Measurements from ENCODE around the gene SNX22.
A peak's percentile ranks its signal among the peaks of the same experiment; 100 is the strongest.

Gene SNX22

GRCh38 chr15:64156652-64157331 is 5.3 kb downstream of the SNX22 start:
- DNase-seq, result no peak

DNA sequence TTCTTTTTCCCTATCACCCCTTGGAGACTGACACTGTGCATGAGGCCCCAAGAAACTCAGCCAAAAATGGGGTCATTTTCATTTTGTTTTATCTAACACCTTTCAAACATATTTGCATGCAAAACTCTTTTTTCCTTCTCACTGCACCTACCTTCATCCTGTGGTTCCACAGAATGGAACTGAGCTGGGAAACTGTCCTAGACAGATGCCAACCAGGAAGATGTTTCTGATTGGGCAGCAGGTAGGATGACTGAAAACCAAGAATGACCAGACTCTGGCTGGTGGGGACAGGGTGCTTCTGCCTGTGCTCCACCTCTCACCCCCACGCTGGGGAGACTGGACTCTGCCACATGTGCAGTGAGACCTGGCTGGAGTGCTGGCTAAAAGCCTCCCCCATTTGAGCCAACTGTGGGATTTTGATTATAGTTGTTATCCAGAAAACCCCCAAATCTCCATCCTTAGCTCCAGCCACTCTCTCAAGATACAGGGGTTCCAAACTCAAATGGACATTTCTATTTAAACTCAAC is 6.1 kb downstream of the SNX22 start:
- DNase-seq, result no peak

DNA sequence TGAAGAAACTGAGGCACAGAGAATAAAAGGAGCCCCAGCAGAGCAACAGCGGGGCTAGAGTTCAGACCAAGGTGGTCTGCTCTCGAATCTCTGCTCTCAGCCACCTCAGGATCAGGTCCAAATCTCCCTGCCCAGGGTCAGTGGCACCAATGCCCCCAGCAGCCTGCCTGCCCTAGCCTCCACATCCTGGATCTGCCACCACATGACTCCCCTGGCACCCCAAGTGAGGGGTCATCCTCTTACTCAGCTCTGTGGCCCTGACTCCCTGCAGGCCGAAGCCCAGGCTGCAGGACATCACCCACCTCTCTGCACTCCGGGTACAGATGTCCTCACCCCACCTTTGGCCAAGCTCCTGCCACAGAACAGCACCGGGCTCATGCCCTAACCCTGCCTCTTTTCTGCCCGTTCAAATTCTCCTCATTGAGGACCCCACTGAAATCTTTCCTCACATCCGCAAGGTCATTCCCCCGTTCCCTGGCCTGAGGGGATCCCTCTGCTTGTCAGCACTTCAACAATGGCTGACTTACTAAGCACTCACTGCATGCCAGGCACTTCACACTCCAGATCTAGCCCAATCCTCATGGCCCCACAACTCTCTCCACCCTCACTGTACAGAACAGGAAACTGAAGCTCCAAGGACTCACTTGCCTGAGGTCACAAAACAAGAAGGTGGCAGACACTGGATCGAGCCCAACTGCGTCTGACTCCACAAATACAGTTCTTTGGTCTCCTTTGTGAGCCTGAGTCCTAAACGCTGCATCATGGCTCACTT is 7.0 kb downstream of the SNX22 start:
- DNase-seq, result no peak

DNA sequence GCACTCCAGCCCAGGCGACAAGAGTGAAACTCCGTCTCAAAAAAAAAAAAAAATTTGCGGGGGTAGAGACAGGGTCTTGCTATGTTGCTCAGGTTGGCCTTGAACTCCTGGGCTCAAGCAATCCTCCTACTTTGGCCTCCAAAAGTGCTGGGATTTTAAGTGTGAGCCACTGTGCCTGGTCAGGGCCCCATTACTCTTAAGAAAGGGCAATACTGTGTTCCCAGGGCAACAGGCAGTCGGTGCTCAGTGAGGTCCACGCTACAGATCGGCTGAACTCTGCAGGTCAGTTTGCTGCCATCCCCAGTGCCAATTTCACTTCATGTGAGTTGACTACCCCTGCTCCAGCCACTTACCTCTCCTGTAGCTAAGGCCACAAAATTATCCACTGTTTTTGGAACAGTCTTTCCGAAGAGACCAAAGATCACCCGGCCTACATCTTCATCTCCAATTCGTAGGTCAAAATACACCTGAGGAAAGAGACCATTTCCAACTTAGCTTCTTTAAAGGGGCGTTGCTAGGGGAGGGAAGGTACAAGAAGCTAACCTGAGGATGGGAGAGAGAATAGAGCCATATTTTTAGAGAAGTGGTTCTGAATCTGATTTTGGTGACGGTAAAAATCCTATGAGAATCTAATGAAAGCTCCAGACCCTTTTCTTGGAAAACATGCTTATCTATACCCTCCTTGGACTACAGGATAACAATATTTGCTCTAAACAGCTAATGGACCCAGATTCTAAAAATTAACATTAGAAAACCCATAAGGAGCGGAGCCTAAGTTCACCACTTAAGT is 10.4 kb downstream of the SNX22 start:
- no peak for DNase-seq

GRCh38 chr15:64162478-64162868 is 10.9 kb downstream of the SNX22 start:
- no peak for DNase-seq

DNA sequence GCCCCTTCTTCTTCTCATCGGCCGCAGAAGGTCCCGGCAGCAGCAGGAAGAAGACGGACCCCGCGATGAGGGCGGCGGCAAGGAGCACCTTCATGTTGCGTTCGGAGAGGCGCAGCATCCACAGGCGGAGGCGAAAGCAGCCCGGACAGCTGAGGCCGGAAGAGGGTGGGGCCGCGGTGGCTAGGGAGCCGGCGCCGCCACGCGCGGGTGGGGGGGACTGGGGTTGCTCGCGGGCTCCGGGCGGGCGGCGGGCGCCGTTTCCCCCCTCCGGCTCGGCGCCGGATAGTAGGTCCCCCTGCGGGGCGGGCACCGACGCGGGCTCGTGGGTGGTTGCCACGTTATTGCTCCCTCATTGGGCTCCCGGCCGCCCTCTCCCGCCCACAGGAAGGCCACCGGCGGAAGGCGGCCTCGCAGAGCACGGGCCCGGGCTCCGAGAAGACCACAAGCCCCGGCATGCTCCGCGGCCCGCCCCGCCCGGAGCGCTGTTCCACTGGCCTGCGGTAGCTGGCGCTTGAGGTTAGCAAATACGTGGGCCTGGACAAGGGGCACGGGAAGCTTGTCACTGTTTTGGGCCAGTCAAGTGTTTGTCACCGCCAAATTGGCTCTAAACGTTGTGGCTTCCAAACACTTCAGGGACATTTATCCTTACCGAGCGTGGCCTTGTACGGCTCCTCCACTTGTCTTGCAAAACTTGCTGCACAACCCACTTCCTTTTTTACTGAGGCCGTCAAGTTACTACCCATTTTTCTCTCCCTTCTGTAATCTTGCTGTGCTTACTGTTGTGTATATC is 11.5 kb downstream of the SNX22 start, which contains the start of gene PPIB:
Gene PPIB (minus strand): TSS at position 154 of the 790 bp plus-strand sequence. CDS start 36 bp downstream, at position 118.
- DNase-seq, result peak; percentile 99

DNA sequence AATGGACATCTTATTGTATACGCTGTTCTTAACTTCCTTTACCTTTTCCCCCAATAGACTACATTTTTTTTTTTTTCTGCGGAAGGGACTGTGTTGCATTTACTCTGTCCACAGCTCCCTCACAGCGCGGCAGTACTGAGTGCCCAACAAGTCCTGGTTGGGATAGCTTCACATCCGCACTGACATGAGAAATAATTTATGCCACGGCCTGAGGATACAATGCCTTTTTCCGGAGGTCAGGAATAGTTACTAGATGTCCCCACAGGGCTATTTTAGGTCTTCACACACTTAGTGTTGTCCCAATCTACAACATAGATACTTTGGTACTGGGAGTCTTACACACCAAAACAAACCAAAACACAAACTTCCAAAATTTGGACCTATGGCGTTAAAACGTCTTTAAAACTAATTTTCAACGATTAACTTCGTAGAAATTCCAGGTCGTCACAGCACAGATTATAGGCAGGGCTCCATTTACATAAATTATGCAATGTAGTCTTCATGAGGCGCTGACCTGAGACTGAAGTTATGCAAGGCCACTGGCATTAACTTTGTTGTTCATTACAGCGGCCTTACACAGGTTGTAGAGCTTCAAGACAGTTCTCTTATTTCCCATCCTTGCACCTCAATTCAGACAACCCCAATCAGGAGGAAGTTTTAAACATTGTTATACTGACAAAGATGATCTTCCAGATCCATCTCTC is 12.3 kb downstream of the SNX22 start:
- DNase-seq, result no peak

DNA sequence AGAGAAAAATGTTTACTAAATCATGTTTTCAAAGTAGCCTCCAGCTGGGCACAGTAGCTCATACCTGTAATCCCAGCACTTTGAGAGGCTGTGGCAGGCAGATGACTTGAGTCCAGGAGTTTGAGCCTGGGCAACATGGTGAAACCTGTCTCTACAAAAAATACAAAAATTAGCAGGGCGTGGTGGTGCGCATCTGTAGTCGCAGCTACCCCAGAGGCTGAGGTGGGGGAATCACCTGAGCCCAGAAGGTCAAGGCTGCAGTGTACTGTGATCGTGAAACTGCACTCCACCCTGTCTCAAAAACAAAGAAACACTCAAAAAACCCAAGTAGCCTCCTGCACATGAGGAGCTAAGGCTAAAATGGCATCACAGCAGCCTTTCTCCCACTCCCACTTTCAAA is 12.9 kb downstream of the SNX22 start:
- no peak for DNase-seq

- no peak for DNase-seq
Observed at GRCh38 chr15:64166102-64166890, 14.8 kb downstream of the SNX22 start.

GRCh38 chr15:64180235-64180824 is 28.8 kb downstream of the SNX22 start:
- DNase-seq, result no peak

GRCh38 chr15:64182859-64183370 is 31.4 kb downstream of the SNX22 start:
- DNase-seq, result no peak

DNA sequence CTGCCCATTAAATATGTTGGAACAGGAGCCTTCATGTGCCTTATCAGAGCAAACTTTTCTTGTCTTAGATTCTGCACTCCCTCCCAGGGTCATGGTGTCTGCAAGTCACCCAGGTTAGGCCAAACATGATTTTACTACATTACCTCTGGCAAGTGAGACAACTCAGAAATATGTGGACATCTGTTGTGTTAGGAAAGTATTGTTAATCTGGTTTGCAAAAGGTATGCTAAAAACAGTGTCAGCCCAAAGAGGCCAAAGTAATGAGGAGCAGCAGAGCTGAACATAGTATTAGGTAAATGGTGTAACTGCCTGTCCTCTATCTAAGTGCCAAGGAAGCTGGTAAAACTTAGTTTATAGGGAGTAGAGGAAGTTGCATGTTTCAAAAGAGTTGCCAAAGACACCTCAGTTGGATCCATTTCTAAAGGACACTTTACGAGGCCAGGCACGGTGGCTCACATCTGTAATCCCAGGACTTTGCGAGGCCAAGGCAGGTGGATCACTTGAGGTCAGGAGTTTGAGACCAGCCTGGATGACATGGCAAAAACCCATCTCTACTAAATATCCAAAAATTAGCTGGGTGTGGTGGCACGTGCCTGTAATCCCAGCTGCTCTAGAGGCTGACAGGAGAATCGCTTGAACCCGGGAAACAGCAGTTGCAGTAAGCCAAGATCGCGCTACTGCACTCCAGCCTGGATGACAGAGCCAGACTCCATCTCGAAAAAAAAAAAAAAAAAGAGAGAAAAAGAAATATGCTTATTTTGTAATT is 33.8 kb downstream of the SNX22 start:
- DNase-seq, result no peak

GRCh38 chr15:64187396-64188191 is 36.1 kb downstream of the SNX22 start:
- DNase-seq, result peak; percentile 39

- DNase-seq, result no peak
Observed at GRCh38 chr15:64191971-64192830, 40.7 kb downstream of the SNX22 start.

- DNase-seq, result no peak
Observed at GRCh38 chr15:64193971-64194370, 42.4 kb downstream of the SNX22 start.

DNA sequence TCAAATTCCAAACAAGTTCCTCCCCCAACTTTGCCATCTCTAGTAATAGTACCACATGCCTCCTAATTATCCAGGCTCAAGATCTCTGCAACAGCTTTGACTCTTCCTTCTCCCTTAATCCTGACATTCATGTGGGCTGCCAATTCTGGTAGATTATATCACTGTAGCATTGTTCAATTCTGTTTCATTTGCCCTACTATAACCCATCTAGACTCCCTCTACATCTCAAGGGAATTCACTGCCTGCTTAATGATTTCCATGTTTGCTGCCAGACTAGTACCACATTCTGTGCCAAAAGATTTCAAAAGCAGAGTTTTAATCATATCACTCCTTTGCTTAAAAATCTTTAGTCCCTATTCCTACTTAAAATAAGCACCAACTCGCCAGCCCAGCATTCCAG is 45.9 kb downstream of the SNX22 start:
- peak; percentile 13 for DNase-seq

- no peak for DNase-seq
Observed at GRCh38 chr15:64205202-64205601, 53.7 kb downstream of the SNX22 start.
